NCI-H510A treated with DMSO at 0.1 percent for 48 hours (cell line): ENCODE measurements around the gene SPATA31D3.
"Not testable (repeated sequence)": the region's sequence is repeated elsewhere in the genome, so short reads cannot be mapped to it uniquely, and the experiment has no call there.

Source experiments
- DNase-seq: peaks from one replicate; lab custom pipeline; 2025; lab: John Stamatoyannopoulos, UW

SPATA31D3 gene

GRCh38 chr9:81979196-81979595 lies 35.9 kb downstream of the SPATA31D3 start:
- DNase-seq: no peak

DNA sequence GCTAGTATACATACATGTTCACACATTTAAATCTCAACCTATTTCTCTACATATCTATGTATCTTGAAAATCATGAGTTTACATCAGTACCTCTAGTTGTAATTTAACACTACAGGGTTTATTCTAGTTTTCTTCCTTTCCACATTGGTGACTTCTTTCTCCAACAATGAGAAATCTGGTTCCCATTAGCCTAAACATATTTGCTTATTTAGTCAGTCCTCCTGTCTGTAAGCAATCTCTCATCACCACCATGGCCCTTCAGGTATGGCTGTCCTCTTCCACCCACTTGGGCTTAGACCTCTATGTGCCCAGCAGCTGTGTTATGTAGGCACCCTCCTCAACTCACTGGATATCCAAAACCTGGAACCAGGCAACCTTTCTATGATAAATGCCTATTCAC lies 37.3 kb downstream of the SPATA31D3 start:
- DNase-seq: no peak

GRCh38 chr9:81981883-81982282 lies 38.6 kb downstream of the SPATA31D3 start:
- DNase-seq: no peak

DNA sequence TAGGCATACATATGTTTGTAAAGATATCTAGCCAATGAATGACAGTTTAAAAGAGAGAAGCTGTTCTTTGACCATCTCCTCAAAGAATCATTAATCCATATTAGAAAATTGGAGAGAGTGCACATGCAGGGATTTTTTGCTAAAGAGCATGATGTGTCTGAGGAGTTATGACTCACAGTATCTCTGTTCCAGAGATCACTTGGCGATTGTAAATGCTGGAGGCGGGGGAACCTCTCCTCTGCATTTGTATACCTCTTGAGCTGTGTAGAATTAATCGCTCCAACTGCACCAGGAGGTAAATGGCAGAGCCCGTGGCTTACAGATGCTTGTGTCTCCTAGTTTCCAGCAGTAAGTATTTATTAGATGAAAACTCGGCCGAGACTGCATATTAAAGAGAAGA lies 41.6 kb downstream of the SPATA31D3 start:
- DNase-seq: no peak

DNA sequence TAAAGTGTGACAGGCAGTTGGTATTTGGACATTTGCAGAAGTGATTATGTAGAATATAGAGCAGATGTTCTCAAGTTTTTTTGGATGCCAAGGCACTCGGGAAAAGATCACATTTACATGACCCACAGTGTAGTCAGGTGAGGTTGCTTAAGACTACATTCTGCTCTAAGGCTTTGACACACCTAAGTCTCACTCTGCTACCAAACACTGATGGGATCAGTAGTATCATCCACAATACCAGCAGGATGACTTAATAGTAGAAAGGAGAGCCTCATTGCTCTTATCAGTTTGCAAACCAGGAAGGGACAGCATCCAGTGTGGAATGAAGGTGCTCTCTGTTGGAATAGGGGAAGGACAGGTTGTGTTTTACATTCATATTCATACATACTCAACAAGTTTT lies 42.8 kb downstream of the SPATA31D3 start:
- DNase-seq: no peak

DNA sequence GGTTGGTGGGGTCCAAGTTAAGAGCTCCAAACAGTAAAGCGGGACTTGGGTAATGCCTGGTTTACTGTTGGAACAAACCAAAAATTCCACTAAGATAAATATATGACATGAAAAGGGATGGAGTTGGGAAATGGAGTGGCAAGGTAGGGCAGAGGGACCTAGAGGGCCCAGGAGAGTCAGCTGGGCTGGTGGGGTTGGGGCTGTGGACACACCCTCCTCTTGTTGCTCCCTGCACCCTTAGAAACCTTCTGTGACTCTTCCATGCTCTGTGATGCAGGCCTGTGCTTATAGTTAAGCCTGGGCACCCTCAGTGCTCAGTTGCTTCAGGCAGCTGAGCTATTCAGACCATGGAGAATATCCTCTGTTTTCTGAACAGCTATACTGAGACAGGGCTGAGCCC lies 45.2 kb downstream of the SPATA31D3 start, which contains the start of gene SPATA31D1:
Gene SPATA31D1 (plus strand): TSS at position 301 of the 400 bp plus-strand sequence. CDS start 47 bp downstream, at position 348.
- DNase-seq: not testable (repeated sequence)

- DNase-seq: no peak
Observed at GRCh38 chr9:81989700-81990099, 46.4 kb downstream of the SPATA31D3 start.

DNA sequence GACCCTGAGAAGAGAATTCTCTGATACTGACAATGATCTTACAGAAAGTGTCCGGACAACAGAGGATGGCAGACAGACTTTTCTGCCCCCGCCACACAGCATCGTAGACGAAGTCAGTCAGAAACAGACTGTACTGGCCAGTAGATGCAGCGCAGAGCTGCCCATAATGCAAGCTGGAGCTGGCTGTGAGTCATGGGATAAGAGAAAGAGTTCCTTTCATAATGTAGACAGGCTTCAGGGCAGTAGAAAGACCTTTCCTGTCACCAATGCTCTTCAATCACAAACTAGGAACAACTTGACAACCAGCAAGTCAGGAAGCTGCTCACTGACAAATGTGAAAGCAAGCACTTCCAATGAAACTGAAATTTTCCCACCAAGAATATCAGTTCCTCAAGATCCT lies 50.4 kb downstream of the SPATA31D3 start:
- DNase-seq: no peak
